ENCODE results near the gene GPR61. TPM values are rescaled to one million over a fixed set of nuclear protein-coding genes. Genes with fewer than 3 reads are reported as not detected.

The GPR61 gene
- total and polyA plus RNA-seq, 2 of the 4 experiments (the other 2 are of a cell fraction): not detected

GRCh38 chr1:109531826-109532364 is 7.8 kb upstream of the GPR61 start (continued):
- no peak for TF ChIP-seq RAD21 (IDR thresholded peaks at IDR 0.05; ENCODE audit: low read length)

DNA sequence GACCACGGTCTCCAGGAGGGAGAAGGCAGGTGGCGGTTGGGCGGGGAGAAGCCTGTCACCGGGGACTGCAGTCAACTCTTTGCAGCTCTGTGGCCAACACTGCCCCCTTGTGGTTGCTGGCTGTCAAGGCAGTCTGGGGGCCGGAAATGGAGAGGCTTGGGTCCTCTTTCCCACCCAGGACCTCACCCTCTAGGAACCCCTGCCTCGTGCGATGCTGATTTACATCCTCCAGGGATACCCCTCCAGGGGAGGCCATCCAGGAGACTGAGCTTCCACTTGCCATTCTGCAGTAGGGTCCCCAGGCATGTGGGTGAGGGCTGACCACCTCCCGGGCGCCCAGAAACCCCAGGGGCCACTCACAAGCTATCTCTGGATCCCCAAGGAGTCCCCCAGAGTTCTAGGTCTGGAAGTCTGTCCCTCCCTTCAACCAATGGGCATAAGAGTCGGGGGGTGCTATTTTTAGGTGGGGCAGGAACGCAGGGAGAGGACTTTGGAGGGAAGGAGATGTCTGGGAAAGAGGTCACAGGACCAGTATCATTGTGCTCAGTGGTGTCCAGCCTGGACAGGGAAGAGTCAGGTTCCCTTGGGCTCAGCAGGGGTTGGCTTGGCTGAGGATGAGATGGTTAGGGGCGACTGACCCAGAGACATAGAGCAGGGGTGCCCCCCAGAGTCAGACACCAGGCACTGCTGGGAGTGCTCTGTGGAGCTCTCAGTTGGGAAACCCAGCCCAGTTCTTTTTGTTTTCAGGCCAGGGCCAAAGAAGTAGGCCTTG is 7.1 kb upstream of the GPR61 start:
- DNase-seq (peak; percentile 68), ATAC-seq (ENCODE audit: low read depth) (peak; percentile 95)
- Histone ChIP-seq H3K36me3 (ENCODE audit: control insufficient read depth, insufficient read depth, low read length) (no peaks in the 10 kb centered on the region), H3K27me3 (ENCODE audit: control insufficient read depth, insufficient read depth, low read length) (peaks cover 5% of the 10 kb centered on the region), H4K91ac (ENCODE audit: insufficient read depth, low read depth, low read length) (peak overlapping the region; percentile 71), H3K14ac (replicated peaks; ENCODE audit: low read depth, low read length) (no peak overlapping the region), H2AK5ac (ENCODE audit: low read depth, low read length) (peak overlapping the region; percentile 91), H4K8ac (ENCODE audit: low read depth in 2 of 2, low read length in 2 of 2) (peak overlapping the region; percentile 71 to 95), H3K18ac (ENCODE audit: low read depth, low read length) (no peak overlapping the region), H2AK9ac (replicated peaks; ENCODE audit: low read depth, low read length, poor library complexity) (peak overlapping the region; percentile 89), H3K9ac (ENCODE audit: low read depth, low read length) (no peak overlapping the region), H2BK5ac (ENCODE audit: low read depth, low read length, poor library complexity, severe bottlenecking) (no peak overlapping the region), H4K5ac (ENCODE audit: low read depth, low read length) (peak overlapping the region; percentile 67), H3K4me2 (ENCODE audit: low read depth, low read length) (peak overlapping the region; percentile 38), H3K4me1 (ENCODE audit: control insufficient read depth, insufficient read depth, low read length) (peaks cover 7% of the 10 kb centered on the region), H3K79me1 (ENCODE audit: low read depth in 1 of 2, low read length in 2 of 2) (no peaks in the 10 kb centered on the region), H2BK15ac (ENCODE audit: low read depth, low read length) (peak overlapping the region; percentile 72; the same call in 2 of the 3 replicates), H3K56ac (ENCODE audit: extremely low read depth, insufficient read depth, low read length) (0 out of 2 replicates have a peak overlapping the region, but pooled peaks have one; percentile 1), H2AFZ (replicated peaks; ENCODE audit: low read length, poor library complexity) (peak overlapping the region; percentile 88), H3K9me1 (ENCODE audit: insufficient read depth, low read length) (no peaks in the 10 kb centered on the region; the same call in 1 of the 2 replicates), H2BK20ac (ENCODE audit: low read depth, low read length) (peak overlapping the region; percentile 31; the same call in 1 of the 2 replicates), H3K4ac (ENCODE audit: low read depth, low read length) (peak overlapping the region; percentile 83), H3K4me3 (ENCODE audit: insufficient read depth, low read depth, low read length) (no peak overlapping the region), H4K20me1 (ENCODE audit: insufficient read depth, low read length) (no peaks in the 10 kb centered on the region), H3K9me3 (ENCODE audit: control insufficient read depth, insufficient read depth, low read length) (no peaks in the 10 kb centered on the region), H3K27ac (ENCODE audit: insufficient read depth, low read length) (peak overlapping the region; percentile 30), H2BK120ac (ENCODE audit: low read depth, low read length) (peak overlapping the region; percentile 63; the same call in 1 of the 2 replicates), H3K23ac (ENCODE audit: low read depth, low read length) (no peak overlapping the region)
- intact Hi-C loops (cut with micrococcal nuclease) (loop anchor here (1.0 to 5.0 kb wide), 6 partner anchors 34 to 270 kb away; partner anchors contain the start of genes CYB561D1 and PSMA5), in situ Hi-C loops (cut with MboI; ENCODE audit: low sequenced_read_pairs) (loop anchor here (5.0 to 10.0 kb wide), 2 partner anchors 35 to 268 kb away; no protein-coding TSS in a partner anchor), dilution Hi-C loops (cut with HindIII; ENCODE audit: low sequenced_read_pairs, unreplicated experiment) (no loop called here)
- no TSS peak for BruUV-seq (replicated peaks)
- WGBS, 2 experiments (ENCODE audit: extremely low coverage in 2 of 2, insufficient read length in 1 of 2): 17% methylated on average over 1 of the region's 12 CpGs; no CpG with 5 or more reads in 1 of the 2 experiments
- ChIA-PET CTCF (interaction anchor here (0.6 to 3.2 kb wide), 25 partner anchors 9 to 324 kb away, joined by 3 to 75 read pairs (median 3); partner anchors contain the start of genes AMIGO1, ATXN7L2 and CYB561D1), POLR2A (ENCODE audit: unreplicated experiment) (interaction anchor here (0.6 kb wide), 2 partner anchors 48 to 452 kb away, joined by 3 read pairs; partner anchors contain the start of gene AHCYL1)
- TF ChIP-seq MXI1 (IDR thresholded peaks at IDR 0.05; ENCODE audit: borderline replicate concordance, low read depth, low read length) (no peak), SMC3 (IDR thresholded peaks at IDR 0.05; ENCODE audit: low read depth, low read length) (peak; percentile 91), RCOR1 (IDR thresholded peaks at IDR 0.05; ENCODE audit: insufficient replicate concordance, low read length) (no peak), RFX5 (IDR thresholded peaks at IDR 0.05; ENCODE audit: low read depth, low read length) (no peak), NFE2L2 (IDR thresholded peaks at IDR 0.05; ENCODE audit: low read depth, low read length) (no peak), FOS (IDR thresholded peaks at IDR 0.05; ENCODE audit: low read depth, low read length) (no peak), BHLHE40 (IDR thresholded peaks at IDR 0.05; ENCODE audit: low read depth, low read length) (no peak), MAFK (IDR thresholded peaks at IDR 0.05; ENCODE audit: low read depth, low read length) (no peak), CHD1 (IDR thresholded peaks at IDR 0.05; ENCODE audit: low read depth, low read length) (no peak), POLR2A (IDR thresholded peaks at IDR 0.05; ENCODE audit: low read depth, low read length) (no peak)
- TF ChIP-seq, protein P1, sequence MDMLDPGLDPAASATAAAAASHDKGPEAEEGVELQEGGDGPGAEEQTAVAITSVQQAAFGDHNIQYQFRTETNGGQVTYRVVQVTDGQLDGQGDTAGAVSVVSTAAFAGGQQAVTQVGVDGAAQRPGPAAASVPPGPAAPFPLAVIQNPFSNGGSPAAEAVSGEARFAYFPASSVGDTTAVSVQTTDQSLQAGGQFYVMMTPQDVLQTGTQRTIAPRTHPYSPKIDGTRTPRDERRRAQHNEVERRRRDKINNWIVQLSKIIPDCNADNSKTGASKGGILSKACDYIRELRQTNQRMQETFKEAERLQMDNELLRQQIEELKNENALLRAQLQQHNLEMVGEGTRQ (IDR thresholded peaks at IDR 0.05; ENCODE audit: low read depth, low read length): no peak
- TF ChIP-seq, protein P2, sequence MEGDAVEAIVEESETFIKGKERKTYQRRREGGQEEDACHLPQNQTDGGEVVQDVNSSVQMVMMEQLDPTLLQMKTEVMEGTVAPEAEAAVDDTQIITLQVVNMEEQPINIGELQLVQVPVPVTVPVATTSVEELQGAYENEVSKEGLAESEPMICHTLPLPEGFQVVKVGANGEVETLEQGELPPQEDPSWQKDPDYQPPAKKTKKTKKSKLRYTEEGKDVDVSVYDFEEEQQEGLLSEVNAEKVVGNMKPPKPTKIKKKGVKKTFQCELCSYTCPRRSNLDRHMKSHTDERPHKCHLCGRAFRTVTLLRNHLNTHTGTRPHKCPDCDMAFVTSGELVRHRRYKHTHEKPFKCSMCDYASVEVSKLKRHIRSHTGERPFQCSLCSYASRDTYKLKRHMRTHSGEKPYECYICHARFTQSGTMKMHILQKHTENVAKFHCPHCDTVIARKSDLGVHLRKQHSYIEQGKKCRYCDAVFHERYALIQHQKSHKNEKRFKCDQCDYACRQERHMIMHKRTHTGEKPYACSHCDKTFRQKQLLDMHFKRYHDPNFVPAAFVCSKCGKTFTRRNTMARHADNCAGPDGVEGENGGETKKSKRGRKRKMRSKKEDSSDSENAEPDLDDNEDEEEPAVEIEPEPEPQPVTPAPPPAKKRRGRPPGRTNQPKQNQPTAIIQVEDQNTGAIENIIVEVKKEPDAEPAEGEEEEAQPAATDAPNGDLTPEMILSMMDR (conservative IDR thresholded peaks at IDR 0.05; ENCODE audit: low read depth, low read length): peak; percentile 96
